GM12892 (cell line): ENCODE results near the gene ADAM21.
"Not testable (repeated sequence)": the region's sequence is repeated elsewhere in the genome, so short reads cannot be mapped to it uniquely, and the experiment has no call there.

ENCODE experiments used
- POLR2A ChIP-seq: IDR thresholded peaks from 2 replicates; pipeline ENCODE4 v1.6.1; 2011; ENCODE audit warnings: low read depth, low read length, control low read depth
- POLR2AphosphoS5 ChIP-seq: IDR thresholded peaks from 2 replicates; pipeline ENCODE4 v1.6.1; 2011; ENCODE audit warnings: low read depth, low read length, control low read depth

DNA sequence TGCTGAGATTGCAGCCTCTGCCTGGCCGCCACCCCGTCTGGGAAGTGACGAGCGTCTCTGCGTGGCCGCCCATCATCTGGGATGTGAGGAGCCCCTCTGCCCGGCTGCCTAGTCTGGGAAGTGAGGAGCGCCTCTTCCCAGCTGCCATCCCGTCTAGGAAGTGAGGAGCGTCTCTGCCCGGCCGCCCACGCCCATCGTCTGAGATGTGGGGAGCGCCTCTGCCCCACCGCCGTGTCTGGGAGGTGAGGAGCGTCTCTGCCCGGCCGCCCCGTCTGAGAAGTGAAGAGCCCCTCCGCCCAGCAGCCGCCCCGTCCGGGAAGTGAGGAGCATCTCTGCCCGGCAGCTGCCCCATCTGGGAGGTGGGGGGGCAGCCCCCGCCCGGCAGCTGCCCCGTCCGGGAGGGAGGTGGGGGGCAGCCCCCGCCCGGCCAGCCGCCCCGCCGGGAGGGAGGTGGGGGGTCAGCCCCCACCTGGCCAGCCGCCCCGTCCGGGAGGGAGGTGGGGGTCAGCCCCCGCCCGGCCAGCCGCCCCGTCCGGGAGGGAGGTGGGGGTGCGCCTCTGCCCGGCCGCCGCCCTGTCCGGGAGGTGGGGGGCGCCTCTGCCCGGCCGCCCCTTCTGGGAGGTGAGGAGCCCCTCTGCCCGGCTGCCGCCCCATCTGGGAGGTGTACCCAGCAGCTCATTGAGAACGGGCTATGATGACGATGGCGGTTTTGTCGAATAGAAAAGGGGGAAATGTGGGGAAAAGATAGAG is 25.6 kb downstream of the ADAM21 start:
- TF ChIP-seq POLR2A, POLR2AphosphoS5: not testable (repeated sequence)
